Stimulated activated CD8-positive, alpha-beta memory T cell treated with anti-CD3 and anti-CD28 coated beads, Interleukin-4, amount 100 ng/mL, for 1 hour (primary cell): ENCODE data around the gene CNTNAP2.
"Not testable (repeated sequence)": the region's sequence is repeated elsewhere in the genome, so short reads cannot be mapped to it uniquely, and the experiment has no call there.

ENCODE experiments used
- DNase-seq, 2 donors: peaks; one replicate each; pipeline ENCODE4 v3.0.0-alpha.2; 2020; ENCODE audit warnings: low read depth in 2 of 2, low spot score in 1 of 2

Gene CNTNAP2

DNA sequence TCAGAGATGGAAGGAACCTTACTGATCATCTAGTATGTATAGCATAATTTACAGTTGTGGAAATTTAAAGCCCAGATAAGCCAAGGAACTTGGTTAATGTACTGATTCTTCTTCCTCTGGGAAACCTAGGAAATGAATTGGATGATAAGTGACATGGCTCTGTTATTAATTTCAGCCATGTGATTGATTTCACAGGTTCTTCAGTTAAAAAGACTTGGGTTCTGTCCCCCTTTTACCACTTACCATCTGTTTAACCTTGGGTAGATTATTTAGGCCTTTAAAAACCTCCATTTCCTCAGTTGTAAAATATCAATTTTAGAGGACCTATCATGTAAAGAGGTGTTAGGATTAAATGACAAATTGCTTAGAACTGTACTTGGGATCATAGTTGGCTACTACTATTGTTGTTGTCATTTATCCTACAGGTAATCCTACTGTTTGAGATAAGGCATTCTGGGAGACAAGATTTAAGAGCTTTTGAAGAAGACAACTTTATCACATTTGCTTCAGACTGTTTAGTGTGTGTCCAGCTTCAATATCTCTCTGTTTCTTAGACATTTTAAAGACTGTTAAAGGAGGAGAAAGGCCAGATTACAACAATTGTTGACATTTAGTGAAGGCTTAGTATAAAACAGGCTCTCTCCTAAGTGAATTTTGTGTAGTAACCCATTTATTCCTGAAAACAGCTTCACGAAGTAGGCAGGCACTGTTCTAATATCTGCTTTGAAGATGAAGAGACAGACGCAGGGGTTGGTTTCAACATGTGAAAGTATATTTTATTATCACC lies 1476.9 kb downstream of the CNTNAP2 start:
- DNase-seq = no peak

DNA sequence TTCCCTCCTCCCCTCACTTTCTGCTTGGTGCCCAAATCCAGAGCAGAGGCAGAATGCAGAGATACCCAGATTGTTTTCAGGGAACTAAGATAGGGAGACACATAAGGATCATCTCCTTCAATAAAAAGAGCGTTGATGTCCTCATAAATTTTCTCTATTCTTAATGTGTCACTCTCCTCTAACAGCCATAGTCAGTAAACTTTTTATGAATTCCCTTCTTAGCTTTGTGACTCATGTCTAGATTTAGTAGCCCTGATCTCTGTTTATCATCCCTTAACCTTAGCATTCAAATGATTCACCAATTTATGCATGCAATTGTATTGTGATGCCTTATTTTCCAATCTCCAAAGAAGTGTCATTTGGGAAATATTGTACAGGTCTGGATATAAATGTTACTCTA lies 1478.4 kb downstream of the CNTNAP2 start:
- DNase-seq = no peak

DNA sequence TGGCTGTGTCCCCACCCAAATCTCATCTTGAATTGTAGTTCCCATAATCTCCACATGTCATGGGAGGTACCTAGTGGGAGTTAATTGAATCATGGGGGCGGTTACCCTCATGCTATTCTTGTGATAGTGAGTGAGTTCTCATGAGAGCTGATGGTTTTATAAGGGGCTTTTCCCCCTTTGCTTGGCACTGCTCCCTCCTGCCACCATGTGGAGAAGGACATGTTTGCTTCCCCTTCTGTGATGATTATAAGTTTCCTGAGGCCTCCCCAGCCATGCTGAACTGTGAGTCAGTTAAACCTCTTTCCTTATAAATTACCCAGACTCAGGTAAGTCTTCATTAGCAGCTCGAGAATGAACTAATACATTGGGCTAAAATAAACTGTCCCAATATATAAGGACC lies 1482.1 kb downstream of the CNTNAP2 start:
- DNase-seq = not testable (repeated sequence)

DNA sequence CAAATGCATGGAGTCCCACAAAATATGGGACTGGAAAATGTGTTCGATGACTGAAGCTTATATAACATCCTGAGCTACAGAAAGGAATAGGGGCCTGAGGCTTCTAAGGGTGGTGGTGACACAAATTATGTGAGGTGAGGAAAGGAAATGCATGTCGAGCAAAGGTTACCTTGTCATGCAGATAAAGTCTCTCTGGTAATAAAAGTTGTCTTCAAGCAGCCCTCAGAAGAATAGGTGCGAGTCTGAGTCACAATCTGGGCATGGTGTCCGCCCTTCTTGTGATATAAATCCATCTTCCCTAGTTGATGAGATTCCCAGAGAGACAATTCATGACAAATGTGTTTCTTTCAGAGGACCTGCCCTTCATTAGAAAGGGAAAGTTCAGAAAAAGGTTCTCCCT lies 1488.7 kb downstream of the CNTNAP2 start:
- no peak for DNase-seq

DNA sequence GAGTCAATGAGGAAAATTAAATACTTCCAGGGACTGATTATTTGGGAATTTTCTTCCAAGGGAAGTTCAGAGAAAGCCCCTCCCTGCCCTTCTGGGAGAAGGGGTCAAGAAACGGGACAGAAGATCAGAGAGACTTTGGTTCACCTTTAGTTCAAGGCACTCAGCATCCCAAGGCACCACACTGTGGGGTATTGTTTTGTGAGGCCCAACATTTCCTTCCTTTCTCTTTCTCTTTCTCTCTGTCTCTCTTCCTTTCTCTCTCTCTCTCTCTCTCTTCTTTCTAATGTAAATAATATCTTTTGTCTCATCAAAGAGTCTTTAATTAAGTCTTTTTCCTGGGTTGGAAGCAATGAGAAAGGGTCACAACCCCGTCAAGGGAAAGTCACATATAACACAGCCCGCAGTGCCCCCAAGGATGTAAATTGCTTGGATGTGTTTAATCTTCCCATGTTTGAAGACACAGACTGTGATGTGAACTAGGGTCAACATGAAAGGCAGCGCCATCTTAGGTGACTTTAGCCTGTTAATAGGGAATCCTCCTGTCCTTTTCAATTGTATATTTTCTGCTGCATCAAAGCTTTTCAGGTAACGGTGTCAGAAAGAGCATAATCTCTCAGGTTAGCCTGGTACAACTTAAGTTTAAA lies 1490.7 kb downstream of the CNTNAP2 start:
- no peak for DNase-seq

DNA sequence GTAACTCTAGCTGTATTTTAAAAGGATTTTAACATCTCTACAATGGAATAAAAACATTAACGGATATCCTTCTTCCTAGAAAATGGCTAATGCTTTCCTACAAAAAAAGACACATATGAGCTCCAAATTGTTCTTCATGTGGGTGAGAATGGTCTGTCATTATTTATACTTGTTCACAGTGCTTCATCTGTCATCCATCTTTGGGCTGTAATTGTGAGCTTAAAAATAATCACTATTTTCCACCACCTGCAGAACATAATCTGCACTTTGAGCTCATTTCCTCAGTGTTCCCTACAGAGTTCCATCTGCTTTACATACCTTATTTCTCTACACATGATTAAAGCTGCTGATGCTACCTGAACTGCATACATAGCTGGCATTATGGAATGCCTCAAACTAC lies 1494.8 kb downstream of the CNTNAP2 start:
- no peak for DNase-seq

DNA sequence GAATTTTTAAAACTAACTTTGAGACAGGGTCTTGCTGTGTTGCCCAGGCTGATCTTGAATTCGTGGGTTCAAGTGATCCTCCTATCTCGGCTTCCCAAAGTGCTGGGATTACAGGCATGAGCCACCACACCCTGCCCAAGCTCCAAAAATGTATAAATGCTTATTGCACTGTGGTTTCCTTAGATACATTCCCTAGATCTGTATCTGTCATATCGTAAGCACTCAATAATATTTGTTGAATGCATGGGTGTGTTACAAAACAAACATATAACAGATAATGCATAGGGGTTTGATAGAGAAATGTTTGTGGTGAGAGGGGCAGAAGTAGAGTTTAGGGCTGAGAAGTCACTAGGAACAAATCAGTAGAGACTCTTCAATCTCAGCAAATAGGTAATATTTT lies 1518.7 kb downstream of the CNTNAP2 start:
- no peak for DNase-seq

DNA sequence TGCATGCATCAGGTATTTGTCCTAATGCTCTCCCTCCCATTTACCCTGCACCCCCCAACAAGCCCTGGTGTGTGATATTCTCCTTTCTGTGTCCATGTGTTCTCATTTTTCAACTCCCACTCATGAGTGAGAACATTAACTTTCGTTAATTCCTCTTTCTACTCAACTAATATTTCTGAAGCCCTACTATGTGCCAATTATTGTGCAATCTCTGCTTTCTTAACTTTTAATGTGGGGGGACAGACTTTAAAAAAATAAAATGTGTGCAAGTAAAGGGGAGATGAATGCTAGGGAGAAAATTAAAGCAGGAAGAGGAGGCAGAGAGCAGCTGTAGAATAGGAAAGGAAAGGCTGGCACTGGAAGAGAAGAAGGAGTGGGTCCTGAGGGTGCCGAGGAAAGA lies 1520.0 kb downstream of the CNTNAP2 start:
- DNase-seq = no peak

DNA sequence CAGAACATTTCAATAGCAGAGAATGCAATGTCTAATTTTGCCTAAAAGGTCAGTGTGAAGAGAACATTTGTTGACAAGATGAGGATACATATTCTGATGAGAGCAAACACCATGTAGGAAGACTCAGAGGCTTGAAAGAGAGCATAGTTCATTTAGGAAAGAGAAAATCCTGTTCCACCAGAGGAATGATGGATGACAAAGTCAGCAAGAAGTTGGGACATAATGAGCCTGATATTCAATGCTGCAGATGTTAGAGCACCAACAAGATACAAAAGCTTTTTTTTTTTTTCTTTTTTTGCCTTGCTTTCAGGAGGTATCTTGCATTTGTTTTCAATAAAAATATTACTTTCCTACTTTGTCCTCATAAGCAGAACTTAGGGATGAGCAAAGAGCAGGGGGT lies 1522.0 kb downstream of the CNTNAP2 start:
- no peak for DNase-seq

DNA sequence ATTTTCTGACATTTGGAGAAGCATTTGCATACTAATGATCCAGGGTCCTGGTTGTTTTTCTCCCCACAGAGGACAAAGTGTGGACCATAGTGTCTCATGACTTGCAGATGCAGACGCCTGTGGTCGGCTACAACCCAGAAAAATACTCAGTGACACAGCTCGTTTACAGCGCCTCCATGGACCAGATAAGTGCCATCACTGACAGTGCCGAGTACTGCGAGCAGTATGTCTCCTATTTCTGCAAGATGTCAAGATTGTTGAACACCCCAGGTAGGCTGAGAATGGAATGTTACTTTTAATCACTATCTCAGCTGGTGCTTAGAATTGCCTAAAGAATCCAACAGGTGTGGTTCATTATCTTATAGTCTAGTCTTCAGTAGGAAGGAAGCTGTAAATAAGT lies 1522.4 kb downstream of the CNTNAP2 start:
- no peak for DNase-seq

DNA sequence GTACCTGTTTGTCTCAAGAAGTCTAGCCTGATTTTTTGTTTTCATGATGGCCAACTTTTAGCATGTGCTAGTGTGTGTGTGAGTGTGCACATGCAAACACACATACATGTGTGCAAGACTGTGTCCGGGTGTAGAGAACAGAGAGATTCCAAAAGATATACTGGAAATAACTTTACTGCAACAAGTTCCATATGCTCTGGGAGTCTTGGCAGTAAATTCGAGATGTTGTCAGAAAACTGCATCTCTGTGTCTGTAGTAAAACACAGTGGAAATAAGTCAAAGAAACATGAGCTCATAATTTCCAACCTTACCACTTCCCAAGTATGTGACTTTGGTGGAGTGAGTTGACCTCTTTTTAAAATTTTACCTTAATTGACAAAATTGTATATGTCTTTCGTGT lies 1523.2 kb downstream of the CNTNAP2 start:
- no peak for DNase-seq

DNA sequence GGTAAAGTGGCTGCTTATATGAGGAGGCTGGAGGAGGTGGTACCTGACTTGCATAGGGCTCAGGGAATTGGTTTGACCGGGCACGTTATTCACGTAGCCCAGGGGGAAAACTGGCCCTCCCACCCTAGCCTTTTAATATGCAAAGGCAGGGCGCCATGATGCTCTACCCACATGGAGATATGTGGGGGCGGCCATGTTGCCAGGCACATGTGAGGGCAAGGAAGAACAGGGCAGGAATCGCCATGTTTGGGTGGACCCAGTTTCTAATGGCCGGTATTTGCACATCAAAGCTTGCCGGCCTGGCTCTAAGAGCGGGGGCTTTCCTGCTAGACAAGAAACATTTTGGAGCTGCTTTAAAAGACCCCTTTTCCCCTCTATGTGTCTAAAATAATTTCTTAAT lies 1524.2 kb downstream of the CNTNAP2 start:
- no peak for DNase-seq

DNA sequence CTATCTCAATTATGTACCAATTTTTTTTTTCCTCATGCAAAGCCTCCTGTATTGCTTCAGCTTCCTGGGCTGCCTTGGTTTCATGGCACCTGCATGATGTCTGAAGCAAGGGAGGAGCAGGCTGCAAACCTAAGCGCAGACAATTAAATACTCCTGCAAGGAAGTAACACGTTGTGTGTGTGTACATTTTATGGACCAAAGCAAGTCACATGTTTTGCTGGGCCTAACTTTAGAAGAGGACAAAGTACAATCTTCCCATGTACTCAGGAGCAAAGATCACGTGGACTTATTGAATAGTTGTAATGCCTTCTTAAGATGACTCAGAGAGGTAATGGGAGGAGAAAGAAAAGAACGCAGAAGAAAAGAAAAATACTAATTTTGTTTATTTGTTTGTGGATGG lies 1530.0 kb downstream of the CNTNAP2 start:
- DNase-seq = no peak

DNA sequence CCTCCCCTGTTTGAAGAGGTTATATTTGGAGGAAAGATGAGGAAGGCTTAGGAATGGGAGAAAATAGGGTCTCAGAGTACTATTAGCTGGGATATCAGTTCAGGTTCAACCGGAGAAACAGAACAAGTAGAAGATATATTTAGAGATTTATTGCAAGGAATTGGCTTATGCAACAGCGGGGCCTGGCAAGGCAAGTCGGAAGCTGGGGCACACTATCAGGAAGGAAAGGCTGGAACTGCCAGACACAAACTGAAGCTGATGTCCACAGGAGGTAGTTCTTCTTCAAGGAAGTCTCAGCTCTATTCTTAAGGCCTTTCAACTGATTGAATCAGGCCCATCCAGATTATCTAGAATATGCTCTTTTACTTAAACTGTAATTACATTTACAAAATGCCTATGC lies 1534.4 kb downstream of the CNTNAP2 start:
- no peak for DNase-seq

DNA sequence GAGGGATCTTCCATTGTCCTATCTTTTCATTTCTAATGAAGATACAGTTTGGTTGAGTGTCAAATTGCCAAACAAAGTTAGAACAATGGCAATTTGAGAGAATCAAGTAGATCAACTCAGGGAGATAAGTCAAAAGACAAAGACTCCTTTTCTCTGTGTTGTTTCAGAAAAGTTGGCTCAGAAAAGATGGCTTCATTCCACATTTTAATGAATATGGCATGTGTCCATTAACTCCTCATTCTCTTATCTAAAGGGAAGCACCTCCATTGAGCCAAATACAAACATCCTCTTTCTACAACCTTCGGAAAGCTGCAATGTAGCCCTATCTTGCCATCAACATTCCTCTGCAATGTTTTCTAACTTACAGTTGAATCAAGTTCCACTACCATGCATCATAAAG lies 1535.0 kb downstream of the CNTNAP2 start:
- no peak for DNase-seq

DNA sequence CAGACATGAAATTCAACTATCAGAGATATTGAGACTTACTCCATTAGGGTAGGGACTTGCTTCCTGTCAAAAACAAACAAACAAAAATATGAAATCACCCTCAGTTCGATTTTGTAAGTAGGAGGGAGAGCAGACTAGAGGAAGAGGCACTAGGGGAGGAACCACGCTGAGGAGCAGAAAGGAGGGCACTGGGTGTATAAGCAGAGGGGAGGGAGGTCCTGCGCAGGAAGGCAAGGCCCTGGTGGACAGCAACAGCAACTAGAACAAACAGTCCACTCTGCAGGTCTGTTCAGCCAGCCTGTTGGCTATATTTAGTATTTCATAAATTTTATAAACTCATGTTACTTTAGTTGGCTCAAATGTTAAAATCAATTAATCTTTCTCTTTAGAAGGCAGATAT lies 1536.9 kb downstream of the CNTNAP2 start:
- no peak for DNase-seq

DNA sequence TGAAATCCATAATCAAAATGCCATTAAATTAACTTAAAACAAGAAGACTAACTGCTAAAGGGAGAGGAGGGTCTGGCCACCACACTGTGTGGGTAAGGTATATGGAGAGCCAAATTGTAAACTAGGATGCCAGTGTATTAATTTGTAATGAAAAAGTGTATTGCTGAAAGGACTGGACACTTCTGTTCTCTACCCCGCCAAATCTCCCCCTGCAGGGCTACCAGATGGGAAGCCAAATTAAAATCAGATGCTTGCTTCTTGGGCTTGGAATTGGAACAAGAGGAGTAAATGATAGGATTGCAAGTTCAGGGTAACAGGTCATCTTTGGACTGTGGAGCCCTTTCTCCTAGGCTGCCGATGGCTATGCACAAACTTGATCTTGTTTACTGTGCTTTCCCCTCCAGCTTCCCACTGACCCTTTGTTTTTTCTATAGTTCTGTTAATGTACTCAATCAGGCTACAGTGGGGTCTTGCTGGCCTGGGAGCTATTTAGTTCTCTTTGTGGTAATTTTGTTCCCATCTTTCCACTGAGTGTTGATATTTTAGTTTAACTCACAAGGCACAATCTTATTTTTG lies 1541.9 kb downstream of the CNTNAP2 start:
- no peak for DNase-seq

DNA sequence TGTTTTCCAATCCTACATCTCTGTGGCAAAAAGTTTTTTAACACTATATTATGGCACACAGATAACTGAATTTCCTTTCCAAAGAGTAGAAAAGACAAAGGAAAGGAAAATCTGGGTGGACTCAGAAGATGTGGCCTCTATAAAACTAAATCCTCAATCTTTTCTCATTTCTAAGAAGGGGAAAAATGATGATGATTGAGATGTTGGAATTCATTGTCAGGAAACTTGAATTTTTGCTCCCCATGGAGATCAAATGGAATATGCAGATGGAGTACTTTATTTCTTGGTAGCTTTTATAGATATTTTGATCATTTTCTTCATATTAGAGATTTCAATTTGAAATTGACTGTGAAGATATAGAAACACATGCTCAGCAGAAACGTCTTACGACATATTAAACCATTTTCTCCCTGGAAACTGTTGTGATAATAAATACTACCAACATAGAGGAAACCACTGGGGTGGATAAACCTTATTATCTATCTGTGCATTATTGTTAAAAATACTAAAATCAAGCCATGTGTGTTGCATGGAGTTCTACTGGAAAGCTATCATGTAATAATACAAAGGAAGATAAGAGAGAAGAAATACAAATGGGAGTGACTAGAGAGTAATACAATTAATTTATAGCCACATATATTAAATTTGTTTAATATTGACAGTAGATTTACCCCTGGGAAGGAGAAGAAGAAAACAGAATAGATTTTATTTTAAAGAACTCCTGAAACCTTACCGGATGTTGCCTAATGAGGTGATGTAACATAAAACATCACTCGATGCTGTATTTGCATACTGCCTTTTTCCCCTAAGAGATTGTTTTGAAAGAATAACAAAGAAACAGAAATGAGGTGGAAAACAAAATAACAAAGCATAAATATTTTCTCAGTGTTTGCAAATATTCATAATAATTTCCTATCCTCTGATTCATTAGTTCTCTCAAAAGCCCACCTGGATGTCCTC lies 1542.7 kb downstream of the CNTNAP2 start:
- no peak for DNase-seq

DNA sequence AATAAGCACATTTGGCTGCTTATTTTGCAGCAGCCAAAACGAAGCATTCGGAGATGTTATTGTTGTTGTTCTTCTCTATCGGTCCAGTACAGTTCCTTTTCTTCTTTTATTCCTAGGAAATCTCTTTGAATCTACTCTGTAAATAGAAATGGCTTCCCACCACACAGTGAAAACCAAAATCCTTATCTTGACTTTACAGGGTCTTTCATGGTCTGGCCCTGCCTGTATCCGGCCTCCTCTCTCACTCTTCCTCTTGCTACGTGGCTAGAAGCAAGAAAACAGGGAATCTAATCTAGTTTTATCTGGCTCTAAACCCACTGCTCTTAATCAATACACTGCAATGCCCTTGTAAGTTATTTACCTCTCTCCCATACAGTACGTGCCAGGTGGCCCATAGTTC lies 1547.9 kb downstream of the CNTNAP2 start:
- no peak for DNase-seq

DNA sequence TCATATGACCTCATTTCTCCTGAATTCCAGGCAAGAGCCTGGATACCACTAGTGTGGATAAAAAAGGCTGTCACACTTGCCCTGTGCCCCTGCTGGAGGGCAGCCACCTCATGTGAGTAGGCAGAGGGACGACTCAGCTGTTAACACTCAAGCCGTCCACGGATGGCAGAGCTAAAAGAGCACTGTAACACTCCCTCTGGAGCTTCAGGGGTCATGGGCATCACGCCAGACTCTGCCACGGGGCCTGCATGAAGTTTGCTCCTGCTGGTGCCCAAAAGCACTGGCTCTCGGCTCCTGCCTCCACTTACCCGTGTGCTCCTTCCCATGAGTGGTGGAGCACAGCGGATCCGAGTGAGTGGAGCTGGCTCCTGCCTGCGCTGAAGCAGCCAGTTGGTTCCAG lies 1554.2 kb downstream of the CNTNAP2 start:
- no peak for DNase-seq

DNA sequence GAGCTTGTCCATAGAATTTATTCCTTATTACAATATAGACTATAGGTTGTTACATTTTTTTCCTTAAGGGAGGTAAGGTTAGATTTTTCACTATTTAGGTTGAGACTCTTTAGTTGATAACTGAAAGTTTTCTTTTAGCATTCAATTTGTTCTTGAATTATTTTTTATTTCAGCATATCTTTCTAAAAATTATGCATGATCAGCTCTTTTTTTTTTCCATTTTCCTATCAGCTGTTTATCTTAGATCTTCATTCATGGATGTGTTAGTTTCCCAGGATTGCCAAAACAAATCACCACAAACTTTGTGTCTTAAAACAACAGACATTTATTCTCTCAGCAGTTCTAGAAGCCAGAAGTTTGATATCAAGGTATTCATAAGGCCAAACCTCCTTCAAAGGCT lies 1558.1 kb downstream of the CNTNAP2 start:
- no peak for DNase-seq

DNA sequence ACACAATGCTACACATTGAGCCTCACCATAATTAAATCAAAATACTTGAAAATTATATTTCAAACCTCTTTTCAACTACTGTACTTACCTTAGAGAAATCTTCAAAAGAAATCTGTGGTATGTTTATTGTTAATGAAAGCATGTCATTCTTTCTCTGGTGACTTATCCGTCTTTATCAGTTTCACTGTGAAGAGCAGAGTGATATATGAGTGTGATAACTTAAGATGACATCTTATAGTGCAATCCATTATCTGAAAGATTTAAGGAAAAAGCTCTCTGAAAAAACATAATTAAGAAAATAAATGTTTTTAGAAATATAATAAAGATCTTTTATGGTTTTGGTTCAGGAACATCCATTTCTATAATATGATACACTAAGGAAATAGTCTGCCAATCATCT lies 1562.3 kb downstream of the CNTNAP2 start:
- DNase-seq = no peak
